ENCODE results near the gene RGS14. TPM values are rescaled to one million over a fixed set of nuclear protein-coding genes. Genes with fewer than 3 reads are reported as not detected.

The RGS14 gene
- total and polyA plus RNA-seq, 2 experiments from 2014 or later, result 23.5 to 37.9 TPM

DNA sequence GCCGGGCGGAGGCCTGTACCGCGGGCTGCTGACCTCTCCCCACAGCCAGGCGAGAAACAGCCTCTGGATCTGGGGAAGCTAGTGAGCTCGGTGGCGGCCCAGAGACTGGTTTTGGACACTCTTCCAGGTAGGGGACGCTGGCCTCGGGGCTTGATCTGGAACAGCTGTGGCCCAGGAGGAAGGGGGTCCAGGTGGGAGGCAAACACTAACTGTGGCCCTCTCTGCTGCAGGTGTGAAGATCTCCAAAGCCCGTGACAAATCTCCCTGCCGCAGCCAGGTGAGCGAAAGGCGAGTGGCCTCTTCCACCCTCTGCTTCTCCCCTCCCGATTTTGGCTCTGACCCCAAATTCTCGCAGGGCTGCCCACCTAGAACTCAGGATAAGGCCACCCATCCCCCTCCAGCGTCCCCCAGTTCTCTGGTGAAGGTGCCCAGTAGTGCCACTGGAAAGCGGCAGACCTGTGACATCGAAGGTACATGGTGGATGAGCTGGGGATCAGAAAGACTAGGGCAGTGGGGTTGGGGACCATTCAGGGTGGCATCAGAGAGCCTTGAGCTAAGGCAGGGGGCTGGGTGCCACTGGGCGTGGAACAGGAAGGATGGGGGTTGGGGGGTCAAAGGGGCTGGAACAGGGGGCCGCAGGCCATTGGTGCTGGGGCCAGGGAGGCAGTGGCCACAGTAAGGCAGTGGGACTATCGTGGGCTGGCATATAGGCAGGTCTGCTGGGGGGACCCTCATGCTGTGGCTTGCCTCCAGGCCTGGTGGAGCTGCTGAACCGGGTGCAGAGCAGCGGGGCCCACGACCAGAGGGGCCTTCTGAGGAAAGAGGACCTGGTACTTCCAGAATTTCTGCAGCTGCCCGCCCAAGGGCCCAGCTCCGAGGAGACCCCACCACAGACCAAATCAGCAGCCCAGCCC, 13.7 kb downstream of the RGS14 start:
- no peaks in the 10 kb centered on the region for H3K79me2 ChIP-seq (replicated peaks; ENCODE audit: insufficient read depth)
- no peaks in the 10 kb centered on the region for H3K9me2 ChIP-seq (ENCODE audit: insufficient read depth)
- peak overlapping the region; percentile 81 for H3K4me2 ChIP-seq
- H3K27me3 ChIP-seq (ENCODE audit: insufficient read depth), result peaks cover 15% of the 10 kb centered on the region
- peaks cover 38% of the 10 kb centered on the region for H3K4me1 ChIP-seq (ENCODE audit: insufficient read depth)
- TF ChIP-seq STAT1 (IDR thresholded peaks at IDR 0.05; ENCODE audit: unreplicated experiment) (no peak), NANOG (IDR thresholded peaks at IDR 0.05; ENCODE audit: borderline replicate concordance) (no peak), ZNF114 (CRISPR knock-in tag; IDR thresholded peaks at IDR 0.05) (no peak), EZH2phosphoT487 (IDR thresholded peaks at IDR 0.05; ENCODE audit: unreplicated experiment) (no peak), JUNB (IDR thresholded peaks at IDR 0.05; ENCODE audit: unreplicated experiment) (no peak), CREB1 (CRISPR knock-in tag; IDR thresholded peaks at IDR 0.05; ENCODE audit: low read depth) (no peak), EZH2 (IDR thresholded peaks at IDR 0.05; ENCODE audit: low read depth, unreplicated experiment) (no peak)
- peak overlapping the region; percentile 59 for H3K4me3 ChIP-seq
- Mint-ChIP-seq H3K4me1 (peaks cover 45% of the 10 kb centered on the region), H3K4me3 (peak overlapping the region; percentile 69), H3K9me3 (no peaks in the 10 kb centered on the region; the same call in 2 of the 3 replicates), H3K27me3 (ENCODE audit: insufficient read depth, low read depth, poor library complexity) (peaks cover 36% of the 10 kb centered on the region), H3K27ac (no peak overlapping the region), H3K36me3 (ENCODE audit: low read depth) (peaks cover 11% of the 10 kb centered on the region)
- DNase-seq (ENCODE audit: low spot score) (no peak), ATAC-seq (no peak)
- no peaks in the 10 kb centered on the region; the same call in 1 of the 2 replicates for H4K20me1 ChIP-seq (replicated peaks; ENCODE audit: insufficient read depth)
- no peaks in the 10 kb centered on the region for H3K36me3 ChIP-seq (ENCODE audit: insufficient read depth)
- H3F3A ChIP-seq (replicated peaks; ENCODE audit: low read depth), result 0 out of 2 replicates have a peak, but pooled peaks cover 14% of the 10 kb centered on the region
- H2AFZ ChIP-seq, result no peak overlapping the region
- 0 out of 2 replicates have a peak overlapping the region, but pooled peaks have one; percentile 63 for H3K27ac ChIP-seq (ENCODE audit: low read depth)

DNA sequence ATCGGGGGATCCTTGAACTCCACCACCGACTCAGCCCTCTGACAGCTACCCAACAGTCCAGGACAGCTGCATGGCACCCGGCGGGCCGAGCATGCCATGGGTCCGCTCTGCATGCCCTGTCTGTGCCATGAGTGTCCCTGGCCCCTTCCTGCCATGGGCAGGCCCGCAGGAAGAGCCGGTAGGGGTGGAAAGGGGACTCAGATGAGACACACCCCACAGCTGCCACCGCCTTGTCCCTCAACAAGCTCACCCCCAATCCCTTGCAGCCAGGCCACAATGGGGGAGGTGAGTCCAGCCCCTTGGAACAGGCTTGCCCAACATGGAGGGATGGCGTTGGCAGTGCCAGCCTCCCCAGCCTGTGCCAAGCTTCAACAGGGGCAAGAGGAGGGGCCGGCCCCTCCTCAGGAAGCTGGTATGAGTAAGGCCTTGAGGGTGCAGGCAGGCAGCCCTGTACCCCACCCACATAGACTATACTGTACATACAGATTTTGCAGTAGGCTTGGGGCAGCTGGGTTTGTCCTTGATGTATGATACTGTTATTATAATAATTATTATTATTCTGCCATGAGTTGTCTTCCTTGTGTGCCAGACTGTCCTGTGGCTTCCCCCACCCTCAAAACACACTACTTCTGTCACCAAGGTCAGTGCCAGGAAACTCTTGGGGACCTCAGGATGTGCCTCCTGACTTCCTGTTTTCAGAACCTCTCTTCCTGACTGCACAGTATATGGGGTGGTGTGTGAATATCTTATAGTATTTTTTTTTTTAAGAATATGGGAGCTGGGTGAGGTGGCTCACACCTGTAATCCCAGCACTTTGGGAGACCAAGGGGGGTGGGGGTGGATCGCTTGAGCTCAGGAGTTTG, 14.5 kb downstream of the RGS14 start:
- Mint-ChIP-seq H3K9me3 (no peaks in the 10 kb centered on the region; the same call in 2 of the 3 replicates), H3K36me3 (ENCODE audit: low read depth) (peaks cover 11% of the 10 kb centered on the region), H3K4me3 (peak overlapping the region; percentile 41; the same call in 1 of the 3 replicates), H3K4me1 (peaks cover 42% of the 10 kb centered on the region), H3K27me3 (ENCODE audit: insufficient read depth, low read depth, poor library complexity) (peaks cover 32% of the 10 kb centered on the region), H3K27ac (no peak overlapping the region)
- no peak for ATAC-seq
- peaks cover 15% of the 10 kb centered on the region for H3K27me3 ChIP-seq (ENCODE audit: insufficient read depth)
- no peaks in the 10 kb centered on the region for H3K36me3 ChIP-seq (ENCODE audit: insufficient read depth)
- DNase-seq (ENCODE audit: low spot score), result no peak
- no peak overlapping the region for H3K4me2 ChIP-seq
- H4K20me1 ChIP-seq (replicated peaks; ENCODE audit: insufficient read depth), result no peaks in the 10 kb centered on the region; the same call in 1 of the 2 replicates
- H3K9me2 ChIP-seq (ENCODE audit: insufficient read depth), result no peaks in the 10 kb centered on the region
- 0 out of 2 replicates have a peak, but pooled peaks cover 12% of the 10 kb centered on the region for H3F3A ChIP-seq (replicated peaks; ENCODE audit: low read depth)
- H3K4me3 ChIP-seq, result no peak overlapping the region
- peaks cover 34% of the 10 kb centered on the region for H3K4me1 ChIP-seq (ENCODE audit: insufficient read depth)
- no peak overlapping the region for H2AFZ ChIP-seq
- H3K79me2 ChIP-seq (replicated peaks; ENCODE audit: insufficient read depth), result no peaks in the 10 kb centered on the region
- H3K27ac ChIP-seq (ENCODE audit: low read depth), result no peak overlapping the region
- TF ChIP-seq, protein P1, sequence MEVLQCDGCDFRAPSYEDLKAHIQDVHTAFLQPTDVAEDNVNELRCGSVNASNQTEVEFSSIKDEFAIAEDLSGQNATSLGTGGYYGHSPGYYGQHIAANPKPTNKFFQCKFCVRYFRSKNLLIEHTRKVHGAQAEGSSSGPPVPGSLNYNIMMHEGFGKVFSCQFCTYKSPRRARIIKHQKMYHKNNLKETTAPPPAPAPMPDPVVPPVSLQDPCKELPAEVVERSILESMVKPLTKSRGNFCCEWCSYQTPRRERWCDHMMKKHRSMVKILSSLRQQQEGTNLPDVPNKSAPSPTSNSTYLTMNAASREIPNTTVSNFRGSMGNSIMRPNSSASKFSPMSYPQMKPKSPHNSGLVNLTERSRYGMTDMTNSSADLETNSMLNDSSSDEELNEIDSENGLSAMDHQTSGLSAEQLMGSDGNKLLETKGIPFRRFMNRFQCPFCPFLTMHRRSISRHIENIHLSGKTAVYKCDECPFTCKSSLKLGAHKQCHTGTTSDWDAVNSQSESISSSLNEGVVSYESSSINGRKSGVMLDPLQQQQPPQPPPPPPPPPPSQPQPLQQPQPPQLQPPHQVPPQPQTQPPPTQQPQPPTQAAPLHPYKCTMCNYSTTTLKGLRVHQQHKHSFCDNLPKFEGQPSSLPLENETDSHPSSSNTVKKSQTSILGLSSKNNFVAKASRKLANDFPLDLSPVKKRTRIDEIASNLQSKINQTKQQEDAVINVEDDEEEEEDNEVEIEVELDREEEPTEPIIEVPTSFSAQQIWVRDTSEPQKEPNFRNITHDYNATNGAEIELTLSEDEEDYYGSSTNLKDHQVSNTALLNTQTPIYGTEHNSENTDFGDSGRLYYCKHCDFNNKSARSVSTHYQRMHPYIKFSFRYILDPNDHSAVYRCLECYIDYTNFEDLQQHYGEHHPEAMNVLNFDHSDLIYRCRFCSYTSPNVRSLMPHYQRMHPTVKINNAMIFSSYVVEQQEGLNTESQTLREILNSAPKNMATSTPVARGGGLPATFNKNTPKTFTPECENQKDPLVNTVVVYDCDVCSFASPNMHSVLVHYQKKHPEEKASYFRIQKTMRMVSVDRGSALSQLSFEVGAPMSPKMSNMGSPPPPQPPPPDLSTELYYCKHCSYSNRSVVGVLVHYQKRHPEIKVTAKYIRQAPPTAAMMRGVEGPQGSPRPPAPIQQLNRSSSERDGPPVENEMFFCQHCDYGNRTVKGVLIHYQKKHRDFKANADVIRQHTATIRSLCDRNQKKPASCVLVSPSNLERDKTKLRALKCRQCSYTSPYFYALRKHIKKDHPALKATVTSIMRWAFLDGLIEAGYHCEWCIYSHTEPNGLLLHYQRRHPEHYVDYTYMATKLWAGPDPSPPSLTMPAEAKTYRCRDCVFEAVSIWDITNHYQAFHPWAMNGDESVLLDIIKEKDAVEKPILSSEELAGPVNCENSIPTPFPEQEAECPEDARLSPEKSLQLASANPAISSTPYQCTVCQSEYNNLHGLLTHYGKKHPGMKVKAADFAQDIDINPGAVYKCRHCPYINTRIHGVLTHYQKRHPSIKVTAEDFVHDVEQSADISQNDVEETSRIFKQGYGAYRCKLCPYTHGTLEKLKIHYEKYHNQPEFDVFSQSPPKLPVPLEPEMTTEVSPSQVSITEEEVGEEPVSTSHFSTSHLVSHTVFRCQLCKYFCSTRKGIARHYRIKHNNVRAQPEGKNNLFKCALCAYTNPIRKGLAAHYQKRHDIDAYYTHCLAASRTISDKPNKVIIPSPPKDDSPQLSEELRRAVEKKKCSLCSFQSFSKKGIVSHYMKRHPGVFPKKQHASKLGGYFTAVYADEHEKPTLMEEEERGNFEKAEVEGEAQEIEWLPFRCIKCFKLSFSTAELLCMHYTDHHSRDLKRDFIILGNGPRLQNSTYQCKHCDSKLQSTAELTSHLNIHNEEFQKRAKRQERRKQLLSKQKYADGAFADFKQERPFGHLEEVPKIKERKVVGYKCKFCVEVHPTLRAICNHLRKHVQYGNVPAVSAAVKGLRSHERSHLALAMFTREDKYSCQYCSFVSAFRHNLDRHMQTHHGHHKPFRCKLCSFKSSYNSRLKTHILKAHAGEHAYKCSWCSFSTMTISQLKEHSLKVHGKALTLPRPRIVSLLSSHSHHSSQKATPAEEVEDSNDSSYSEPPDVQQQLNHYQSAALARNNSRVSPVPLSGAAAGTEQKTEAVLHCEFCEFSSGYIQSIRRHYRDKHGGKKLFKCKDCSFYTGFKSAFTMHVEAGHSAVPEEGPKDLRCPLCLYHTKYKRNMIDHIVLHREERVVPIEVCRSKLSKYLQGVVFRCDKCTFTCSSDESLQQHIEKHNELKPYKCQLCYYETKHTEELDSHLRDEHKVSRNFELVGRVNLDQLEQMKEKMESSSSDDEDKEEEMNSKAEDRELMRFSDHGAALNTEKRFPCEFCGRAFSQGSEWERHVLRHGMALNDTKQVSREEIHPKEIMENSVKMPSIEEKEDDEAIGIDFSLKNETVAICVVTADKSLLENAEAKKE (CRISPR knock-in tag; IDR thresholded peaks at IDR 0.05), result no peak
- no peak for TF ChIP-seq ZNF114 (CRISPR knock-in tag; IDR thresholded peaks at IDR 0.05)
- no peak for TF ChIP-seq ZNF331 (CRISPR knock-in tag; IDR thresholded peaks at IDR 0.05; ENCODE audit: low read depth)
- TF ChIP-seq NANOG (IDR thresholded peaks at IDR 0.05; ENCODE audit: borderline replicate concordance), result no peak
- TF ChIP-seq, protein P2, sequence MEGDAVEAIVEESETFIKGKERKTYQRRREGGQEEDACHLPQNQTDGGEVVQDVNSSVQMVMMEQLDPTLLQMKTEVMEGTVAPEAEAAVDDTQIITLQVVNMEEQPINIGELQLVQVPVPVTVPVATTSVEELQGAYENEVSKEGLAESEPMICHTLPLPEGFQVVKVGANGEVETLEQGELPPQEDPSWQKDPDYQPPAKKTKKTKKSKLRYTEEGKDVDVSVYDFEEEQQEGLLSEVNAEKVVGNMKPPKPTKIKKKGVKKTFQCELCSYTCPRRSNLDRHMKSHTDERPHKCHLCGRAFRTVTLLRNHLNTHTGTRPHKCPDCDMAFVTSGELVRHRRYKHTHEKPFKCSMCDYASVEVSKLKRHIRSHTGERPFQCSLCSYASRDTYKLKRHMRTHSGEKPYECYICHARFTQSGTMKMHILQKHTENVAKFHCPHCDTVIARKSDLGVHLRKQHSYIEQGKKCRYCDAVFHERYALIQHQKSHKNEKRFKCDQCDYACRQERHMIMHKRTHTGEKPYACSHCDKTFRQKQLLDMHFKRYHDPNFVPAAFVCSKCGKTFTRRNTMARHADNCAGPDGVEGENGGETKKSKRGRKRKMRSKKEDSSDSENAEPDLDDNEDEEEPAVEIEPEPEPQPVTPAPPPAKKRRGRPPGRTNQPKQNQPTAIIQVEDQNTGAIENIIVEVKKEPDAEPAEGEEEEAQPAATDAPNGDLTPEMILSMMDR (conservative IDR thresholded peaks at IDR 0.05; ENCODE audit: low read depth in 2 of 2), result no peak
- no peak for TF ChIP-seq EZH2phosphoT487 (IDR thresholded peaks at IDR 0.05; ENCODE audit: unreplicated experiment)
- no peak for TF ChIP-seq STAT1 (IDR thresholded peaks at IDR 0.05; ENCODE audit: unreplicated experiment)

All from GM23338 (cell line).